Ascending aorta (tissue), 2 donors: ENCODE results near the gene NBEAL1. TPM values are rescaled to one million over a fixed set of nuclear protein-coding genes. Genes with fewer than 3 reads are reported as not detected.
"Not testable (repeated sequence)": the region's sequence is repeated elsewhere in the genome, so short reads cannot be mapped to it uniquely, and the experiment has no call there.

ENCODE experiments used
- DNase-seq, 2 donors: peaks; one replicate each; pipeline ENCODE4 v3.0.0-alpha.2; 2019; ENCODE audit warnings: low spot score in 2 of 2
- H3K27ac ChIP-seq, 2 donors: fragments of 200-600 bp; sonication (generic); one replicate each; pipeline ENCODE4 v1.5.1; 2016 to 2017; ENCODE audit warnings: mild to moderate bottlenecking in 1 of 2
- H3K27me3 ChIP-seq: fragments of 200-600 bp; sonication (generic); one replicate; pipeline ENCODE4 v1.5.1; 2017
- H3K36me3 ChIP-seq, 2 donors: fragments of 200-600 bp; sonication (generic); one replicate each; pipeline ENCODE4 v1.5.1; 2016
- H3K4me1 ChIP-seq, 2 donors: fragments of 200-600 bp; sonication (generic); one replicate each; pipeline ENCODE4 v1.5.1; 2016 to 2017; ENCODE audit warnings: mild to moderate bottlenecking in 1 of 2
- H3K4me3 ChIP-seq, 2 donors: fragments of 200-600 bp; sonication (generic); one replicate each; pipeline ENCODE4 v1.5.1; 2016 to 2017; ENCODE audit warnings: mild to moderate bottlenecking in 1 of 2
- H3K9me3 ChIP-seq, 2 donors: fragments of 200-600 bp; sonication (generic); one replicate each; pipeline ENCODE4 v1.5.1; 2016
- CTCF ChIP-seq, 3 experiments: fragments of 200-600 bp in 2 of 3; fragments of 450-650 bp in 1 of 3; sonication (generic) in 2 of 3; IDR thresholded peaks; one replicate each; pipeline ENCODE4 v1.5.1; 2016 to 2019; ENCODE audit warnings: antibody characterized with exemption in 3 of 3, mild to moderate bottlenecking in 1 of 3, moderate library complexity in 1 of 3
- intact Hi-C: fragments of 100-400 bp; cut with DNase I; formaldehyde crosslinking; loops from one replicate; pipeline ENCODE4 v1.15.1; 2023
- total RNA-seq: library from RNA; depleted of rRNA; stranded (reverse); fragments of >200 nt; gene quantifications from one replicate; pipeline ENCODE4 v1.1.0, GENCODE V29; 2016

The NBEAL1 gene
- total RNA-seq, 1 donor from 2014 or later: 33.0 TPM

GRCh38 chr2:203185864-203186263 is 171.2 kb downstream of the NBEAL1 start:
- no peak for DNase-seq
- no peak overlapping the region for H3K4me3 ChIP-seq
- TF ChIP-seq CTCF (IDR thresholded peaks at IDR 0.05): no peak
- H3K9me3 ChIP-seq: no peaks in the 10 kb centered on the region
- no peaks in the 10 kb centered on the region for H3K27me3 ChIP-seq
- intact Hi-C loops: no loop called here
- H3K4me1 ChIP-seq: no peaks in the 10 kb centered on the region
- H3K27ac ChIP-seq: no peak overlapping the region
- H3K36me3 ChIP-seq: peaks cover 62 to 80% of the 10 kb centered on the region in 2 donors

- DNase-seq, H3K4me1 ChIP-seq, H3K27ac ChIP-seq, H3K9me3 ChIP-seq, intact Hi-C loops, H3K27me3 ChIP-seq, H3K4me3 ChIP-seq: not testable (repeated sequence)
- peaks cover 43 to 79% of the 10 kb centered on the region in 2 donors for H3K36me3 ChIP-seq
These were observed 175.9 kb downstream of the NBEAL1 start for GRCh38 chr2:203190547-203190946.

- H3K36me3 ChIP-seq: peaks cover 42 to 78% of the 10 kb centered on the region in 2 donors
These were observed 176.4 kb downstream of the NBEAL1 start for GRCh38 chr2:203191026-203191425.

GRCh38 chr2:203191961-203192360 is 177.3 kb downstream of the NBEAL1 start:
- no peak for TF ChIP-seq CTCF (IDR thresholded peaks at IDR 0.05)
- H3K4me3 ChIP-seq: no peak overlapping the region
- H3K9me3 ChIP-seq: no peaks in the 10 kb centered on the region
- H3K36me3 ChIP-seq: peaks cover 34 to 72% of the 10 kb centered on the region in 2 donors
- no peaks in the 10 kb centered on the region for H3K27me3 ChIP-seq
- no peaks in the 10 kb centered on the region for H3K4me1 ChIP-seq
- H3K27ac ChIP-seq: no peak overlapping the region
- intact Hi-C loops: no loop called here
- DNase-seq: no peak

More at GRCh38 chr2:203191026-203191425, 176.4 kb downstream of the NBEAL1 start:
- H3K9me3 ChIP-seq, H3K27me3 ChIP-seq, H3K4me1 ChIP-seq, intact Hi-C loops, DNase-seq, H3K27ac ChIP-seq, H3K4me3 ChIP-seq: not testable (repeated sequence)

GRCh38 chr2:203195331-203196036 is 180.8 kb downstream of the NBEAL1 start:
- H3K9me3 ChIP-seq: no peaks in the 10 kb centered on the region
- peaks cover 50 to 78% of the 10 kb centered on the region in 2 donors for H3K36me3 ChIP-seq
- no peak for TF ChIP-seq CTCF (IDR thresholded peaks at IDR 0.05)
- no peak for DNase-seq
- H3K27ac ChIP-seq: no peak overlapping the region
- no peaks in the 10 kb centered on the region for H3K4me1 ChIP-seq
- H3K27me3 ChIP-seq: no peaks in the 10 kb centered on the region
- H3K4me3 ChIP-seq: no peak overlapping the region
- intact Hi-C loops: no loop called here

GRCh38 chr2:203200866-203201265 is 186.2 kb downstream of the NBEAL1 start:
- no peak for DNase-seq
- H3K36me3 ChIP-seq: peaks cover 50 to 89% of the 10 kb centered on the region in 2 donors
- H3K4me3 ChIP-seq: no peak overlapping the region
- no peaks in the 10 kb centered on the region for H3K27me3 ChIP-seq
- no peaks in the 10 kb centered on the region for H3K4me1 ChIP-seq
- no peaks in the 10 kb centered on the region for H3K9me3 ChIP-seq
- intact Hi-C loops: no loop called here
- no peak overlapping the region for H3K27ac ChIP-seq
- no peak for TF ChIP-seq CTCF (IDR thresholded peaks at IDR 0.05)
